SH-SY5Y (cell line): ENCODE results near the gene RRP8.

Experiments
- GATA2 ChIP-seq: IDR thresholded peaks from 2 replicates; pipeline ENCODE4 v1.6.1; 2011; ENCODE audit warnings: mild to moderate bottlenecking, low read depth, low read length
- GATA3 ChIP-seq: IDR thresholded peaks from 2 replicates; pipeline ENCODE4 v1.6.1; 2011; ENCODE audit warnings: low read depth, mild to moderate bottlenecking, low read length, moderate library complexity

RRP8 gene

GRCh38 chr11:6615882-6616585 is 12.6 kb upstream of the RRP8 start:
- no peak for TF ChIP-seq GATA3
- no peak for TF ChIP-seq GATA2

- TF ChIP-seq GATA3, result no peak
- no peak for TF ChIP-seq GATA2
These were observed 11.6 kb upstream of the RRP8 start for GRCh38 chr11:6615046-6615445.

- no peak for TF ChIP-seq GATA3
- TF ChIP-seq GATA2, result no peak
These were observed 11.0 kb upstream of the RRP8 start for GRCh38 chr11:6614446-6614845.

- TF ChIP-seq GATA3 (no peak), GATA2 (no peak)
These were observed 10.1 kb upstream of the RRP8 start for GRCh38 chr11:6613496-6613895.

GRCh38 chr11:6612213-6613041 is 9.0 kb upstream of the RRP8 start, which contains the start of gene TAF10:
Gene TAF10, minus strand, starts transcription at chr11:6612216. Its CDS starts 27 bp downstream, at chr11:6612189.
- TF ChIP-seq GATA3 (no peak), GATA2 (no peak)

GRCh38 chr11:6611963-6612212 is 8.5 kb upstream of the RRP8 start:
- TF ChIP-seq GATA3 (no peak), GATA2 (no peak)

GRCh38 chr11:6611092-6611962 is 7.9 kb upstream of the RRP8 start:
- TF ChIP-seq GATA2 (no peak), GATA3 (no peak)

- TF ChIP-seq GATA2, result no peak
- TF ChIP-seq GATA3, result no peak
These were observed 7.2 kb upstream of the RRP8 start for GRCh38 chr11:6610591-6610990.

GRCh38 chr11:6609502-6610015 is 6.1 kb upstream of the RRP8 start:
- TF ChIP-seq GATA2, result no peak
- no peak for TF ChIP-seq GATA3

GRCh38 chr11:6608726-6609501 is 5.5 kb upstream of the RRP8 start:
- TF ChIP-seq GATA3, result no peak

- no peak for TF ChIP-seq GATA2
- no peak for TF ChIP-seq GATA3
These were observed 4.6 kb upstream of the RRP8 start for GRCh38 chr11:6608011-6608410.

GRCh38 chr11:6607190-6607795 is 3.9 kb upstream of the RRP8 start:
- TF ChIP-seq GATA2 (no peak), GATA3 (no peak)
